Stimulated activated naive CD8-positive, alpha-beta T cell treated with anti-CD3 and anti-CD28 coated beads, Interleukin-15, amount 100 ng/mL, for 72 hours (primary cell): Measurements from ENCODE around the gene TREML4.

Experiments
- ATAC-seq: fragments of 150-1000 bp; cut with Tn5 transposase; 2 replicates; pipeline ENCODE4 v1.10.0; 2021; ENCODE audit warnings: mild to moderate bottlenecking, moderate library complexity
- DNase-seq, 2 donors: peaks; one replicate each; pipeline ENCODE4 v3.0.0; 2021 to 2022
- H3K27ac Mint-ChIP-seq, 2 donors: one replicate each; pipeline ENCODE4 v1.8.0; 2022; ENCODE audit warnings: mild to moderate bottlenecking in 2 of 2, mixed read lengths in 2 of 2, moderate library complexity in 2 of 2
- H3K27me3 Mint-ChIP-seq: one replicate; pipeline ENCODE4 v1.8.0; 2022; ENCODE audit warnings: mixed read lengths
- H3K4me1 Mint-ChIP-seq: one replicate; pipeline ENCODE4 v1.8.0; 2022; ENCODE audit warnings: mild to moderate bottlenecking, mixed read lengths
- H3K4me3 Mint-ChIP-seq, 2 donors: one replicate each; pipeline ENCODE4 v1.8.0; 2022; ENCODE audit warnings: mild to moderate bottlenecking in 2 of 2, mixed read lengths in 2 of 2, moderate library complexity in 1 of 2
- H3K9me3 Mint-ChIP-seq, 2 donors: one replicate each; pipeline ENCODE4 v1.8.0; 2022; ENCODE audit warnings: mixed read lengths in 2 of 2

The TREML4 gene

DNA sequence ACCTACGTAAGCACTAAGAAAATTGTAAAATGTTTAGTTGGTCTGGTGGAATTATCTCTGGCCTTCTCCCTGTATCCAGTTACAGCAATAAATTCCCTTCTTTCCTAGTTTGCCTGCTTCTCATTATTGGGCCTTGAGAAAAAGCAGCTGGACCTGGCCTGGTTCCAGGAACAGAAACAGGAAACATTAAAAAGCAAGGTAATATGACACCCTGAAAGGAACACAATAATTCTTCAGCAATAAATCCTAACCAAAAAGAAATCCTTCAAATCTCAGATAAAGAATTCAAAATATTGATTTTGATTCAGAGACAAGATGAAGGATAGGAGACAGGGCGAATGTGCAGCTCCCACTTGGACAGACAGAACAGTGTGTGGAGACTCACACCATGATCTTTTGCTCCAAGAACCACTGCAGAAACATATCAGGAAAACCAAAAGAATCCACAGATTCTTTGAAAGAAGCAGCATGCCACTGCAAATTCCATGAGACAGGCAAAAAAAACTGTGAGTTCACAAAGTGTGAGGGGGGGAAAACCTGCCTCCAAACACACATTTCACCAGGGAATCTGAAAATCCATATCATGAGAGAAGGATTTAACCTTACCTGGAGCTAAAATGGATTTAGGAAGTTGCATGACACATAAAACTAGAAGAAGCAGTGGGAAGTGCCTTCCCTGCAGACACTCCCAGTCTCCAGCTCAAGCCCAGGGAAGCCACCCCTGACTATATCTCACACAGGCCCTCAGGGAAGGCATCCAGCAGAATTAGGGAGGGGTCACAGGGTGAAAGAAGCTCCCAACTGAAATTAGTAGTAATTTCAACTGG lies 29.4 kb downstream of the TREML4 start:
- peaks cover 10% of the 10 kb centered on the region for H3K4me1 Mint-ChIP-seq
- H3K4me3 Mint-ChIP-seq: no peak overlapping the region
- H3K27me3 Mint-ChIP-seq: no peaks in the 10 kb centered on the region
- ATAC-seq (no peak), DNase-seq (no peak)
- peaks cover 22 to 28% of the 10 kb centered on the region in 2 donors for H3K9me3 Mint-ChIP-seq
- no peak overlapping the region for H3K27ac Mint-ChIP-seq

DNA sequence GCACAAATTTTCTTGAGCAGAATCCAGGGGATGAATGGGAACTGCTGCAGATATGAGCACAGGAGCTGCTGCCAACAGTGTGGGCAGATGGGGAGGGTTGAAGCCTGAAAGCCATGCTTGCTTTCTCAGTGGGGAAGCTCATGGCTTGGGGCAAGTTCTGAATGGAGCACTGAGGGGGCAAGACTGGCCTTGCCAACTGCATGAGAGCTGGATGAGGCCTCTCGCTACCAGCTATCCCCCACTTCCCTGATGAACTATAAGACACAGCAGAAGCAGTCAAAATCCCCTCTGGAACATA lies 30.0 kb downstream of the TREML4 start:
- Mint-ChIP-seq H3K9me3 (peaks cover 24 to 30% of the 10 kb centered on the region in 2 donors), H3K4me3 (no peak overlapping the region), H3K4me1 (peaks cover 10% of the 10 kb centered on the region), H3K27me3 (no peaks in the 10 kb centered on the region), H3K27ac (no peak overlapping the region)
- ATAC-seq (no peak), DNase-seq (no peak)

DNA sequence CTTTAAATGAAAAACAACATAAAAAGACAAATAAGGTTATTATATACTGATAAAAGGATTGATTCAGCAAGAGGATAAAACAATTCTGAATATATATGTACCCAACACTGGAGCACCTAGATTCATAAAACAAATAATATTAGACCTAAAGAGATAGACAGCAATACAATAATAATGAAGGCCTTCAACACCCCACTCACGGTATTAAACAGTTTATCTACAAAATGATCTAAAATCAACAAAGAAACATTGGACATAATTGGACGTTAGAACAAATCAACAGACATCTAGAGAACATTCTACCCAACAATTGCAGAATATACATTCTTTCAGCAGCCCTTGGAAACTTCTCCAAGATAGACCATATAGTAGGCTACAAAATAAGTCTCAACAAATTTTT lies 34.3 kb downstream of the TREML4 start:
- Mint-ChIP-seq H3K27ac (no peak overlapping the region), H3K27me3 (no peaks in the 10 kb centered on the region), H3K4me3 (no peak overlapping the region), H3K4me1 (no peaks in the 10 kb centered on the region), H3K9me3 (peaks cover 31 to 36% of the 10 kb centered on the region in 2 donors)
- DNase-seq: no peak
- ATAC-seq: no peak

DNA sequence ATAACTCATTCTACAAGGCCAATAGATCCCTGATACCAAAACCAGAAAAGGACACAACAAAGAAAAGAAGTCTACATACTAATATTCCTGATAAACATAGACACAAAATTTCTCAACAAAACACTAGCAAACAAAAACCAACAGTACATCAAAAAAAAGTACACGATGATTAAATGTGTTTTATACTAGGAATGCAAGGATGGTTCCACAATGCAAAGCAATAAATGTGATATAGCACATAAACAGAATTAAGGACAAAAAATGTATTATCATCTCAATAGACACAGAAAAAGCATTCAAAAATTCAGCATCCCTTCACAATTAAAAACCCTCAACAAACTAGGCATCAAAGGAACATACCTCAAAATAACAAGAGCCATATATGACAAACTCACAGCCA lies 35.1 kb downstream of the TREML4 start:
- Mint-ChIP-seq H3K27me3 (no peaks in the 10 kb centered on the region), H3K4me1 (no peaks in the 10 kb centered on the region), H3K9me3 (peaks cover 31 to 36% of the 10 kb centered on the region in 2 donors), H3K27ac (no peak overlapping the region), H3K4me3 (no peak overlapping the region)
- ATAC-seq: no peak
- no peak for DNase-seq

DNA sequence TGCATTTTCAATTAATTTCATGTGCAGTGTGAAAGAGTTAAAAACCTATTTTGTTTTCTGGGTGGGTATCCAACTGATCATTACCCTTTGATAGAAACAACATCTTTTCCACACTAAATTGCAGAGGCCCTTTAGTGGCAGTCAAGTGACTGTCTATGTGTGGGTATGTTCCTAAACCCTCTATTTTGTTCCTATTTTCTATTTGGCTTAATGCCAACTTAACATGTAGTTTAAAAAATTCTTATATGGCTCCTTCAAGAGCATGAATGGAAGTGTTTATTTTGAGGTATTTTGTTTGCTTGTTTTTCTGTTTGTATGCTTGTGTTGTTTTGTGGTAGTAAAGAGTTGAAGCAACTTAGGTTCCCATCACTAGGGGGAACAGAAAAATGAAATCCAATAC lies 38.4 kb downstream of the TREML4 start:
- Mint-ChIP-seq H3K27ac (no peak overlapping the region), H3K4me3 (no peak overlapping the region), H3K4me1 (peaks cover under 1% of the 10 kb centered on the region), H3K27me3 (no peaks in the 10 kb centered on the region), H3K9me3 (peaks cover 13 to 23% of the 10 kb centered on the region in 2 donors)
- ATAC-seq (no peak), DNase-seq (no peak)

DNA sequence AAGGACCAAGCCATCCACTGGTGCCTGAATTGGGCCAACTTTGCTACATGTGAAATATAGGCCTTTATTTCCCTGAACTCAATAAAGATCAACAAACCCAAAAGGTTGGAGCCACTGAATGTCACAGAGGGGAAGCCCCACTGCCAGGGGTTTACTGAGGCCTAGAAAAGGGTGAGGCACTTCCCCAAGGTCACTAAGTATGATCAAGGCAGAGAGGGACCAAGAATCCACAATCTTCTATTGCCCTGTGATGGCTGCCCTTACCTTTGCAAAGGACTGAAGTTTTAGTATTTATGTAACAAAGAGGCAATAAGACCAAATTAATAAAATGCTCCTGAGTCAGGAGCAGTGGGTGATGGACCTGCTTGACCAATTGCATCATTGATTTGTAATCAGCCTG lies 40.3 kb downstream of the TREML4 start:
- Mint-ChIP-seq H3K4me1 (peaks cover 10% of the 10 kb centered on the region), H3K27me3 (no peaks in the 10 kb centered on the region), H3K9me3 (peaks cover 3 to 11% of the 10 kb centered on the region in 2 donors), H3K4me3 (no peak overlapping the region), H3K27ac (no peak overlapping the region)
- no peak for DNase-seq
- no peak for ATAC-seq

DNA sequence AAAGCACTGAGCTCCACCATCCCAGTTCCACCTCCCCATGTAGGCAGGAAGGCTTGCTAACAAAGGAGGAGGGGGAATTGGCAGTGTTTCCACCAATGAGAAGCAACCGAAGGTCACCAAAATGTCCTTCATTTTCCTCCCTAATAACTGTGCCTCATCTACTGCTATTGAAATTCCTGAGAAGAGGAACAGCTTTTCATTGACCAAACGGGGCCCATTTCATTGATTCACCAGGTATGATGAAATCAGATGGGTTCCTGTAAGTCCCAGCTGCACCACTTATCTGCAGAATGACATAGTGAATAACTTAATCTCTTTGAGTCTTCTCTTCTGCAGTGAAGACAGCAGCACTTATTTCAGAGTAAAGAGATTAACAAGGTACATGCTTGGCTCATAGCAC lies 41.0 kb downstream of the TREML4 start:
- H3K4me3 Mint-ChIP-seq: no peak overlapping the region
- ATAC-seq (no peak), DNase-seq (no peak)
- H3K27me3 Mint-ChIP-seq: no peaks in the 10 kb centered on the region
- H3K9me3 Mint-ChIP-seq: peaks cover 0 to 8% of the 10 kb centered on the region in 2 donors
- peaks cover 10% of the 10 kb centered on the region for H3K4me1 Mint-ChIP-seq
- H3K27ac Mint-ChIP-seq: no peak overlapping the region

DNA sequence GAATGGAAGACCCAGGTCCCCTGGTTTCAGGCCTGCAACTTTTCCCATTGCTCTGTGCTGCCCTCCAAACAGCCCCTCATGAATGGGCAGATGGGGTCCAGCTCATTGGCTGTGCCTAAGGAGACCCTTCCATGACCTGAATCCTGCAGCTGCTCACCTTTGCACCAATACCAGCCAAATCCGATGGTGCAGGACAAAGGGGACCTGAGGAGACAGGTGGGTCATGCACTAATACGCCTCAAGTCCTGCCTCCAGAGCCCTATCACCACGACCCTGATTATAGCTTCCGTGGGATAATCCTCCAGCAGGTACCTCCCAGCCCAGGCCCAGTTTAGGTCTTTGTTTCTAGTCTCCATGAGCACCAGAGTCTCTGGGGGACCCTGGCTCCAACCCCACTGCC lies 41.6 kb downstream of the TREML4 start:
- Mint-ChIP-seq H3K27ac (no peak overlapping the region), H3K4me1 (peaks cover 10% of the 10 kb centered on the region), H3K9me3 (peaks cover 0 to 8% of the 10 kb centered on the region in 2 donors), H3K27me3 (no peaks in the 10 kb centered on the region), H3K4me3 (no peak overlapping the region)
- ATAC-seq: no peak
- DNase-seq: no peak

DNA sequence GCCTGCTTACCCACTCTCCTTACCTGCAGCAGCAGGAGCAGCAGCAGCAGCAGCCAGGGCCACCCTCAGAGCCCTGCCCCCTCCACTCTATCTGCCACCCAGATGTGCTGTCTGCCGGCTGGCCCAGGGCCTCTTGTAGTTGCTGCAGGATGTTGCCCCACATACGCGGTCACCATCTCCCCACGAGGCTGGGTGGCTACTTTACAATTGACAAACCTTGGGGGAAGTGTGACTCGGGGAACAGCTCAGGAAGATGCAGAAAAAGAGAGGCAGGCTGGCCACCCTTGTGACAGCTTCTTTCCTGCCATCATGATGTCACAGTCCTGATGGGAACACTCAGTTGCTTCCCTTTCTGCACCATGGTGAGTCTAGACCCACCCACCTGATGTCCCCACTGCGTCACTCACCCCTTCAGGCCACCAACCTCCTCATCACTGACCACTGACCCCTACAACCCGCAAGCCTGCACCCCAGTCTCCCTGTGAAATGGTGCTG lies 43.8 kb downstream of the TREML4 start:
- Mint-ChIP-seq H3K4me3 (no peak overlapping the region), H3K27ac (no peak overlapping the region), H3K9me3 (peaks cover 0 to 8% of the 10 kb centered on the region in 2 donors), H3K4me1 (peaks cover 10% of the 10 kb centered on the region), H3K27me3 (no peaks in the 10 kb centered on the region)
- ATAC-seq (peak; percentile 61), DNase-seq (no peak)

DNA sequence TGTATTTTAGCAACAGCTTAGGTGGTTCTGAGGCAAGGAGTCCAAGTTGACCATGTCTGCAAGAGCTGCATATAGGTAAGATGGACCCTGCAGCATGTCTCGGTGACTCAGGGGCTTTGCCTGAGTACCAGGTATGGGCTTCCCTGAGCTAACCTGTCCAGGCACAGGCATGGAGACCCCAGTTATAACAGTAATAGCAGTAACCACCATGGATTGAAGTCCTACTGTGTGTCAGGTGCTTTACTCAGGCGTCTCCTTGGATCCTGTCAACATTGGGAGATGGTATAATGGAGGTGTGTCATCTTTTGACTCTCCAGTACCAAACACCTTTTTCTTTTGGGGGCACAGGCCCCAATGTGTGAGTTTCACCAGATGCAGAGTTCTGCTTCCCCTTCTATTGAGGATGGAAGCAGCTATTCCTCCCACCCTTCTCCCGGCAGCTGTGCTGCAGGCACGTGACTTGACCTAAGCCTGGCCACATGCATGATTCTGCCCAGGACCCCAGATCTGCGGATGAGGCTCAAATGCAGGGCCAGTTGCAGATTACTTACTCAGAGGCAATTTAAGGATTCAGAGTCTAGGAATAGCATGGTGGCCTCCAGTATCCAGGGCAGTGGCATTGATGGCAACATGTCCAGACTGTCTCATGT lies 44.6 kb downstream of the TREML4 start:
- ATAC-seq: no peak
- no peak overlapping the region for H3K27ac Mint-ChIP-seq
- H3K27me3 Mint-ChIP-seq: no peaks in the 10 kb centered on the region
- H3K4me3 Mint-ChIP-seq: no peak overlapping the region
- H3K4me1 Mint-ChIP-seq: peaks cover 10% of the 10 kb centered on the region
- no peak for DNase-seq
- peaks cover 0 to 8% of the 10 kb centered on the region in 2 donors for H3K9me3 Mint-ChIP-seq

DNA sequence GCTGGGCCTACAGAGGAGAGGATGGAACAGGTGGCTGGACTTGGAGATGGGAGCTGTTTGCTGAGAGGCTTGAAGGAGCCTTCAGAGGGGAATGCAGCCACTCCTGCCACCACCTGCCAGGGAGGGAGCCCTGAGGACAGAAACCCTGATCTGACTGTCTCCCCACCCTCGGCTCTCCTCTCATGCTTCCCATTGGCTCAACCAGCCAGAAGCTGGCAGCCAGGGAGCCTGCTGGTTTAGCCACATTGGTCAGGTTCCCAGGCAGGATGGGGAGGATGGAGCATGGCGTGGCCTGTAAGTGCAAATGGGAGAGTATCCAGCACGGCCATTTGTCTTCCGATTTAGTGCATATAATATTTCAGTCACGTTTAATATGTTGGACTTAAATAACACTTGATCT lies 45.6 kb downstream of the TREML4 start:
- DNase-seq (no peak), ATAC-seq (no peak)
- Mint-ChIP-seq H3K27ac (no peak overlapping the region), H3K4me1 (peaks cover 13% of the 10 kb centered on the region), H3K4me3 (no peak overlapping the region), H3K27me3 (no peaks in the 10 kb centered on the region), H3K9me3 (peaks cover 0 to 8% of the 10 kb centered on the region in 2 donors)

DNA sequence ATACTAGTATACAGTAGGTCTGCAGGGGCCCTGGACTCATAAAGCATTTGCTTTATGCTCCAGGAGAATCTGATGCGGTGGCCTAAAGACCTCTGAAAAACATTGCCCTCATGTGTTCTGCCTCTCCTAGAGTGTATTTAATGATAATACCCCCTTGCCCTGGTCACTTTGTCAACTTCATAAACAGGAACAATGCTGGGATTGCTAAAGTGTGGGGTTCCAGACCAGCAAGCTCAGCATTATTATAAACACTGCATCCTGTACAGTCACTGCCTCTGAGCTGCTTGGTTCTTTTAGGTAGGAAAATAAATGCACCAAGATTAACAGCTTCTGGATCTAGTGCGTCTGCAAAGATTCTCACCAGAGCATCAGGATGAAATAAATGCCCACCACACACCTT lies 46.1 kb downstream of the TREML4 start:
- Mint-ChIP-seq H3K27ac (no peak overlapping the region), H3K4me1 (peaks cover 18% of the 10 kb centered on the region), H3K9me3 (peaks cover 0 to 8% of the 10 kb centered on the region in 2 donors), H3K27me3 (no peaks in the 10 kb centered on the region), H3K4me3 (no peak overlapping the region)
- DNase-seq (no peak), ATAC-seq (no peak)

DNA sequence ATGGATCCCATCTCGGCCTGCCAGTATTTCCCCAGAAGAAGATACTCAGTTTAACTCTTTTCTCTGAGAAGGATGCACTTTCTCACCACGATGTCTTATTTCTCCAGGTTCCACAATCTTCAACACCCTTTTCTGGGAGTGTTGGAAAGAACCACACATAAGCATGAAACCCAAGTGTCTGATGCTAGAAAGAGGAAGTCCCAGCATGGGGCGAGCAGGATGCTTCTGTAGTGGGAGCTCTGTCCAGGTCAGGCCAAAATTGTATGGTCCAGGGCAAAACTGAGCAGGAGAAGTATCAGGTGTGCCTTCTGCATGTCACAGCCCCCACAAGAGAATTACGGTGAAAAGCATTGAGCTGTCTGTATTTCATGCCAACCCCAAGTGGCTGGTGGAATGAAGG lies 47.3 kb downstream of the TREML4 start:
- Mint-ChIP-seq H3K9me3 (peaks cover 0 to 8% of the 10 kb centered on the region in 2 donors), H3K4me1 (peaks cover 21% of the 10 kb centered on the region)
- ATAC-seq: no peak

DNA sequence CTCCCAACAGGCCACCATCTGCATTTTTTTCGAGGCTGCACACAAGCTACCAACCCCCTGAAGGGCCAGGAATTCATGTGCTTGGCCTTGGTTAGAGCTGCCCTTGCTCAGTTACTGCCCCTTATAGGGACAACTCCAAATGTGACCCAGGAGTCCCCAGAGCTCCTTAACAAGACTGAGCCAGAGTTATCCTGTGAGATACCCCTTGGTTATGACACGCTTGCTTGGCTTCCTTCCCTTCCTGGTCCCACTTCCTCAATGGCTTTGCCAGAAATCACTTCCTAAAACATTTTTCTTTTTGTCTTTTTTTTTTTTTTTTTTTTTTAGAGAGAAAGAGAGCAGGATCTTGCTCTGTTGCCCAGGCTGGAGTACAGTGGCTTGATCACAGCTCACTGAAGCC lies 49.5 kb downstream of the TREML4 start:
- Mint-ChIP-seq H3K4me1 (peaks cover 11% of the 10 kb centered on the region), H3K27ac (no peak overlapping the region), H3K9me3 (no peaks in the 10 kb centered on the region), H3K27me3 (no peaks in the 10 kb centered on the region), H3K4me3 (no peak overlapping the region)
- no peak for ATAC-seq
- DNase-seq: no peak

More for the DNA sequence above, 47.3 kb downstream of the TREML4 start:
- no peak for DNase-seq
- Mint-ChIP-seq H3K27me3 (no peaks in the 10 kb centered on the region), H3K27ac (no peak overlapping the region), H3K4me3 (no peak overlapping the region)

DNA sequence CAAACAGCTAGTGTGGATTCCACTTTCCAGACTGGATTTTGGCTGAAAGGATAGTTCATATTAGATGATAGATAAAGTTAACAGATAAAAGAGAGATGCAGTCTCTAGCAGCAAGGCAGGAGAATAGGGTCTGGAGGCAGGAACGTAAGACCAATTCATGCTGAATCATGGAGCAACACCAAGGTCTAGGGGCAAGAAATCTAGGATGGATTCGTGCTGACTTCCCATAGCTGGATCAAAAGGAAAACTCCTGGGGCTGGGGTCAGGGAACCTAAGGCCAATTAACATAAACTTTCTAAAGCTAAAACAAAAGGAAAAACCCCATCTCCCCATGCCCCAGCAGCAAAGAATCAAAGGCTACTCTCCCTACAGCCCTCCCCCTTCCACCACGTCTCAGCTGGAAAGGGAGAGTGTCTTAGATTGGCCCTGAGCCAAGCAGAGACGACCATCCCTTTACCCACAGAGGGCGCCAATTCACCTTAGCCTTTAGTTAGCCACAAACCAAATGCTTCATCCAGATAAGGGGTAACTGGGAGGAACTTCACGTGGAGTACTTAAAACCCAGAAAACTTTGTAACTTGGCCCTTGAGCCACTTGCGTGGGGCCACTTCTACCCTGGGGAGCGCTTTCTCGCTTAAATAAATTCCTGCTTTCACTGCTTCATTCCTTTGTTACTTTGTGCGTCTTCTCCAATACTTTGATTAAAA lies 50.7 kb downstream of the TREML4 start:
- ATAC-seq (peak; percentile 85), DNase-seq (peak; percentile 62 to 73)
- Mint-ChIP-seq H3K9me3 (no peaks in the 10 kb centered on the region), H3K4me3 (no peak overlapping the region), H3K27ac (peak overlapping the region in 1 of 2 donors; percentile 60), H3K27me3 (no peaks in the 10 kb centered on the region), H3K4me1 (peaks cover 16% of the 10 kb centered on the region)
